ENCODE data around the gene FAM111B.

The FAM111B gene

GRCh38 chr11:59151761-59152160 lies 44.7 kb downstream of the FAM111B start:
- Histone ChIP-seq H2AFZ (ENCODE audit: low read depth, low read length) (no peak overlapping the region), H3K27me3 (ENCODE audit: insufficient read depth, low read length) (no peaks in the 10 kb centered on the region), H3K9me3 (ENCODE audit: low read length) (no peaks in the 10 kb centered on the region)

GRCh38 chr11:59152312-59152951 lies 45.4 kb downstream of the FAM111B start:
- H2AFZ ChIP-seq (ENCODE audit: low read depth, low read length), result no peak overlapping the region
- H3K27me3 ChIP-seq (ENCODE audit: insufficient read depth, low read length), result no peaks in the 10 kb centered on the region

More at GRCh38 chr11:59151761-59152160, 44.7 kb downstream of the FAM111B start:
- Histone ChIP-seq H3K36me3 (ENCODE audit: insufficient read depth, low read length) (no peaks in the 10 kb centered on the region), H3K4me3 (ENCODE audit: low read length) (no peak overlapping the region), H3K4me1 (ENCODE audit: insufficient read depth, low read length) (no peaks in the 10 kb centered on the region)

GRCh38 chr11:59154610-59155009 lies 47.6 kb downstream of the FAM111B start:
- Histone ChIP-seq H3K4me1 (ENCODE audit: insufficient read depth, low read length) (peaks cover 3% of the 10 kb centered on the region), H3K9me3 (ENCODE audit: low read length) (no peaks in the 10 kb centered on the region), H3K27me3 (ENCODE audit: insufficient read depth, low read length) (no peaks in the 10 kb centered on the region), H2AFZ (ENCODE audit: low read depth, low read length) (no peak overlapping the region), H3K4me3 (ENCODE audit: low read length) (no peak overlapping the region), H3K36me3 (ENCODE audit: insufficient read depth, low read length) (no peaks in the 10 kb centered on the region)

More at GRCh38 chr11:59152312-59152951, 45.4 kb downstream of the FAM111B start:
- no peak overlapping the region for H3K4me3 ChIP-seq (ENCODE audit: low read length)
- no peaks in the 10 kb centered on the region for H3K36me3 ChIP-seq (ENCODE audit: insufficient read depth, low read length)
- no peaks in the 10 kb centered on the region for H3K9me3 ChIP-seq (ENCODE audit: low read length)
- no peaks in the 10 kb centered on the region for H3K4me1 ChIP-seq (ENCODE audit: insufficient read depth, low read length)

GRCh38 chr11:59157433-59157832 lies 50.4 kb downstream of the FAM111B start:
- no peak overlapping the region for H3K4me3 ChIP-seq (ENCODE audit: low read length)
- no peaks in the 10 kb centered on the region for H3K9me3 ChIP-seq (ENCODE audit: low read length)
- peaks cover 3% of the 10 kb centered on the region for H3K4me1 ChIP-seq (ENCODE audit: insufficient read depth, low read length)
- H2AFZ ChIP-seq (ENCODE audit: low read depth, low read length), result no peak overlapping the region
- H3K36me3 ChIP-seq (ENCODE audit: insufficient read depth, low read length), result no peaks in the 10 kb centered on the region
- peaks cover 3% of the 10 kb centered on the region for H3K27me3 ChIP-seq (ENCODE audit: insufficient read depth, low read length)

GRCh38 chr11:59158206-59159068 lies 51.4 kb downstream of the FAM111B start:
- H3K27me3 ChIP-seq (ENCODE audit: insufficient read depth, low read length), result peaks cover 3% of the 10 kb centered on the region
- H3K9me3 ChIP-seq (ENCODE audit: low read length), result no peaks in the 10 kb centered on the region
- H3K4me3 ChIP-seq (ENCODE audit: low read length), result no peak overlapping the region
- H3K36me3 ChIP-seq (ENCODE audit: insufficient read depth, low read length), result no peaks in the 10 kb centered on the region
- H3K4me1 ChIP-seq (ENCODE audit: insufficient read depth, low read length), result peaks cover 3% of the 10 kb centered on the region
- peak overlapping the region; percentile 66 for H2AFZ ChIP-seq (ENCODE audit: low read depth, low read length)

- no peaks in the 10 kb centered on the region for H3K36me3 ChIP-seq (ENCODE audit: insufficient read depth, low read length)
- no peaks in the 10 kb centered on the region for H3K9me3 ChIP-seq (ENCODE audit: low read length)
- H3K4me3 ChIP-seq (ENCODE audit: low read length), result no peak overlapping the region
- no peak overlapping the region for H2AFZ ChIP-seq (ENCODE audit: low read depth, low read length)
- H3K27me3 ChIP-seq (ENCODE audit: insufficient read depth, low read length), result peaks cover 3% of the 10 kb centered on the region
- H3K4me1 ChIP-seq (ENCODE audit: insufficient read depth, low read length), result no peaks in the 10 kb centered on the region
Observed at GRCh38 chr11:59164028-59164427, 57.0 kb downstream of the FAM111B start.

- peaks cover 44% of the 10 kb centered on the region for H3K4me1 ChIP-seq (ENCODE audit: insufficient read depth, low read length)
- H2AFZ ChIP-seq (ENCODE audit: low read depth, low read length), result peak within 1 kb of the TSS; percentile 6
- peaks cover 15% of the 10 kb centered on the region for H3K36me3 ChIP-seq (ENCODE audit: insufficient read depth, low read length)
- peak within 1 kb of the TSS; percentile 98 for H3K4me3 ChIP-seq (ENCODE audit: low read length)
- H3K9me3 ChIP-seq (ENCODE audit: low read length), result peaks cover 6% of the 10 kb centered on the region
- H3K27me3 ChIP-seq (ENCODE audit: insufficient read depth, low read length), result no peaks in the 10 kb centered on the region
Observed at GRCh38 chr11:59171508-59172322, 64.7 kb downstream of the FAM111B start, which contains the start of gene DTX4. DTX4 (plus strand) TSS chr11:59172132; CDS start chr11:59172596, 464 bp downstream.

- Histone ChIP-seq H3K36me3 (ENCODE audit: insufficient read depth, low read length) (peaks cover 23% of the 10 kb centered on the region), H3K4me1 (ENCODE audit: insufficient read depth, low read length) (peaks cover 51% of the 10 kb centered on the region), H2AFZ (ENCODE audit: low read depth, low read length) (no peak overlapping the region), H3K9me3 (ENCODE audit: low read length) (peaks cover 10% of the 10 kb centered on the region), H3K27me3 (ENCODE audit: insufficient read depth, low read length) (no peaks in the 10 kb centered on the region), H3K4me3 (ENCODE audit: low read length) (peak overlapping the region; percentile 98)
Observed at GRCh38 chr11:59172345-59173079, 65.5 kb downstream of the FAM111B start.

GRCh38 chr11:59173080-59173963 lies 66.3 kb downstream of the FAM111B start:
- H3K9me3 ChIP-seq (ENCODE audit: low read length), result peaks cover 14% of the 10 kb centered on the region
- H2AFZ ChIP-seq (ENCODE audit: low read depth, low read length), result no peak overlapping the region
- H3K27me3 ChIP-seq (ENCODE audit: insufficient read depth, low read length), result no peaks in the 10 kb centered on the region
- peaks cover 58% of the 10 kb centered on the region for H3K4me1 ChIP-seq (ENCODE audit: insufficient read depth, low read length)
- peak overlapping the region; percentile 98 for H3K4me3 ChIP-seq (ENCODE audit: low read length)
- peaks cover 31% of the 10 kb centered on the region for H3K36me3 ChIP-seq (ENCODE audit: insufficient read depth, low read length)

- Histone ChIP-seq H3K36me3 (ENCODE audit: insufficient read depth, low read length) (peaks cover 35% of the 10 kb centered on the region), H3K27me3 (ENCODE audit: insufficient read depth, low read length) (no peaks in the 10 kb centered on the region), H3K4me3 (ENCODE audit: low read length) (peak overlapping the region; percentile 98), H2AFZ (ENCODE audit: low read depth, low read length) (no peak overlapping the region), H3K9me3 (ENCODE audit: low read length) (peaks cover 19% of the 10 kb centered on the region), H3K4me1 (ENCODE audit: insufficient read depth, low read length) (peaks cover 63% of the 10 kb centered on the region)
Observed at GRCh38 chr11:59173964-59174663, 67.1 kb downstream of the FAM111B start.

- H2AFZ ChIP-seq (ENCODE audit: low read depth, low read length), result no peak overlapping the region
- peaks cover 35% of the 10 kb centered on the region for H3K36me3 ChIP-seq (ENCODE audit: insufficient read depth, low read length)
- peaks cover 22% of the 10 kb centered on the region for H3K9me3 ChIP-seq (ENCODE audit: low read length)
- no peaks in the 10 kb centered on the region for H3K27me3 ChIP-seq (ENCODE audit: insufficient read depth, low read length)
- H3K4me3 ChIP-seq (ENCODE audit: low read length), result peak overlapping the region; percentile 98
- peaks cover 65% of the 10 kb centered on the region for H3K4me1 ChIP-seq (ENCODE audit: insufficient read depth, low read length)
Observed at GRCh38 chr11:59174664-59175033, 67.6 kb downstream of the FAM111B start.

Data from neuron (in vitro differentiated cells).